Measurements from ENCODE around the gene LCNL1.

The LCNL1 gene

DNA sequence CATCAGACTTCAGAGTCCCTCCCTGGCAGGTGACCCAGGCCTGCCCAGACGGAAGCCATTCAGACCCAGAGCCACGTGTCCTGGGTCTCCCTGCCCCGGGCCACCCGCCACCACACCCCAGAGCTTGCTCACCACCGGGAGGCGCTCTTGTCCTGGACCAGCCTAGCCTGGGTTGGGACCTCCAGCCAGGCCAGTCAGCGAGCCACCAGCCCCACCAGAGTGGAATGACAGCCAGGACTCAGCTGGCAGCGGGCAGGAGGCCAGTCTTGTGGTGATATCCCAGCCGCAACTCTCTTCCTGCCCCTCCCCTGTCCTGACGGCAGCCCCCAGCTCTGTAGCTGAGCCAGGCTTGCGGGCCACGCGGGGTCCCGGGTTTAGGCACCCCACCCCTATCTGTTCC, 7.1 kb upstream of the LCNL1 start:
- peak; percentile 62 for DNase-seq (ENCODE audit: low spot score)

- DNase-seq (ENCODE audit: low spot score), result no peak
Observed at GRCh38 chr9:136977223-136977622, 5.6 kb upstream of the LCNL1 start, which contains the start of gene PTGDS. TSS of gene PTGDS (plus strand) at chr9:136977504. CDS start at chr9:136977579, 75 bp downstream.

DNA sequence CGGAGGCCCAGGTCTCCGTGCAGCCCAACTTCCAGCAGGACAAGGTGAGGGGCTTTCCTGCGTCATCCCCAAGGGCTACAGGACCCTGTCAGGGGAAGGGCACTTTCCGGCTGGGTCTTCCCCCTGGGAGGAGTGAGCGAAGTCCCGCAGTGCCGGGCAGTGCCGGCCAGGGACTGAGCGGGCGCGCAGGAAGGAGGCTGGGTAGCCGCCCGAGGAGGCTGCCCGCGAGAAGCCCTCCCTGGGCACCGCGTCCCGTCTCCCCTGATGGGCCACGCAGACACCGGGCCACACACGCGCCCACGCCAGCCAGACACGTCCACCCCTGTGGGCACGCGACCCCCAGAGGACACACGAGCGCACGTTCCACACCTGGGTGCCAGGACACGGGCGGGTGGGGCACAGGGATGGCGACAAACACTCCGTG, 5.1 kb upstream of the LCNL1 start:
- no peak for DNase-seq (ENCODE audit: low spot score)

GRCh38 chr9:136978073-136978864, 4.5 kb upstream of the LCNL1 start:
- peak; percentile 97 for DNase-seq (ENCODE audit: low spot score)

DNA sequence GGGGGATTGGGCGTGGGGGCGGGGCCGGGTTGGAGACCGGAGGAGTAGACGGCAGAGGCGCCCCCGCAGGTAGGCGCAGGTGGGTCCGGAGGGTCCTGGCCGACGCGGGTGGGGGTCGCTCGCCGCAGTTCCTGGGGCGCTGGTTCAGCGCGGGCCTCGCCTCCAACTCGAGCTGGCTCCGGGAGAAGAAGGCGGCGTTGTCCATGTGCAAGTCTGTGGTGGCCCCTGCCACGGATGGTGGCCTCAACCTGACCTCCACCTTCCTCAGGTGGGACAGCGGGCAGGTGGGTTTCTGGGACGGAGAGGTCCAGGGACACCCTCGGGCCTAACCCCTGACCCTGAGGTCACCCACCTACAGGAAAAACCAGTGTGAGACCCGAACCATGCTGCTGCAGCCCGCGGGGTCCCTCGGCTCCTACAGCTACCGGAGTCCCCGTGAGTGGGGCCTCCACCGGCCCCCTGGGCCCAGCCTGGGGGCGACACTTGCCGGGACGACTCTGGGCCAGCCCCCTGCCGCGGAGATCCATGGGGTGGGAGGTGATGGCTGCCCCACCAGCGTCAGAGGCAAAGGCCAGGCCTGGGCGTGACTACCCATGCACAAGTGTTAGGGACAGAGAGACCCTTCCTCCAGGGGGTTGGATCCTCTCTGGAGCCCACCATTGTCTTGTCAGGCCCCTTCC, 3.8 kb upstream of the LCNL1 start:
- no peak for DNase-seq (ENCODE audit: low spot score)

GRCh38 chr9:136979769-136980587, 2.8 kb upstream of the LCNL1 start:
- no peak for DNase-seq (ENCODE audit: low spot score)

GRCh38 chr9:136980669-136981478, 1.9 kb upstream of the LCNL1 start:
- DNase-seq (ENCODE audit: low spot score), result no peak

- DNase-seq (ENCODE audit: low spot score), result peak; percentile 35
Observed at GRCh38 chr9:136981588-136982231, 1.1 kb upstream of the LCNL1 start.

GRCh38 chr9:136983167-136983566, 374 bp downstream of the LCNL1 start:
- no peak for DNase-seq (ENCODE audit: low spot score)

- no peak for DNase-seq (ENCODE audit: low spot score)
Observed at GRCh38 chr9:136983656-136984314, 992 bp downstream of the LCNL1 start.

DNA sequence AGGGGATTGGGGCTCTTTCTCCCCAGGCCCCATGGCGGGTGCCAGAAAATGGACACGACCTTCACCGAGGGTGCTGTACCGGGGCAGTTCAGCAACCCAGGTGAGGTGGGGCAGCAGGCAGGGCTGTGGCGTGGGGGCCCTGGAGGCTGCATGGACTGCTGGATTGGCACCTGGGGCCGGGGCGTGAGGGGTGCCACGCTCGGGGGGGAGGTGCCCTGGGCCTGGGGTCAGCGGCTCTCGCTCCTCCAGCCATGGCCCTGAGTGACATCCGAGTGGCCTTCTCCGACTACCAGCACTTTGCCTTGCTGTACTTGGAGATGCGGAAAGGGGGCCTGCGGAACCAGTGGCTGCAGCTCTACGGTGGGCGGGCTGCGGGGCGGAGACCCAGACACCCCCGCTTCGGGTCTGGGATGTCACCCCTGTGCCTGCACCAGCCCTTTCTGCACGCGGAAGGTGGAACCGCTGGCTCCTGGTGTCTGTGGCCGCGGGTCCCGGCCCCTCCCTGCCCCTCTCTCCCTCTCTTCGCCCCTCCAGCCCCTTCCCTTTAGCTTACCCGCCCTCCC, 1.8 kb downstream of the LCNL1 start:
- no peak for DNase-seq (ENCODE audit: low spot score)

DNA sequence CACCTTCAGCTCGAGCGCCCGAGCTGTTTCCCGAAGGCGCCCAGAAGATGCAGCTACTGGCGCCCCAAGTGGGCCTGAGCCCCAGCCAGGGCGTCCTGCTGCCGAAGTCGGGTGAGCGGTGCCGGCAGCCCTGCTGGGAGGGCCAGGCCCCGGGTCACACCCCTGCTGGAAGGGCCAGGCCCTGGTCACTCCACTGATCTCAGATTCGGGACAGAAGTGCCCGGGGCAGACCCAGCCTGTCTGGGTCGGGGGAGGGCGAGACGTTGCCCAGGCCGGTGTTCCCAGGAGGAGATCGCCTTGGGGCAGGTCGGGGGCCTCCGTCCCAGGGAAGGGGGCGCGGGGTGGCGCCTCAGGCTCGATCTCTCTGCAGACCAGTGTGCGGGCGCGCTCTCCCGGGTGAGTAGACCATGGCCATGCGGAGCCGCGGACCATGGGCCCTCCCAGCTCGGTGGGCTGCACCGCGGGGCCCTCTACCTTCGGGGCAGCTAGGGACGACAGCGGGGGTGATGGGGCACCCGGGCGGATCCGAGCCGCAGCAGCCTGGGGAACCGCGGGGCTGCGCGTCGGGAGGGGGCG, 2.3 kb downstream of the LCNL1 start:
- DNase-seq (ENCODE audit: low spot score), result no peak

- no peak for DNase-seq (ENCODE audit: low spot score)
Observed at GRCh38 chr9:136985853-136986252, 3.1 kb downstream of the LCNL1 start.

GRCh38 chr9:136988872-136989271, 6.1 kb downstream of the LCNL1 start:
- DNase-seq (ENCODE audit: low spot score), result no peak

- DNase-seq (ENCODE audit: low spot score), result no peak
Observed at GRCh38 chr9:136990242-136990911, 7.6 kb downstream of the LCNL1 start.

- DNase-seq (ENCODE audit: low spot score), result peak; percentile 98
Observed at GRCh38 chr9:136991993-136992818, 9.4 kb downstream of the LCNL1 start, which contains the start of gene PAXX. TSS of gene PAXX (plus strand) at chr9:136992422. CDS start at chr9:136992444, 22 bp downstream.

- no peak for DNase-seq (ENCODE audit: low spot score)
Observed at GRCh38 chr9:136992819-136993369, 10.1 kb downstream of the LCNL1 start.

All from AG08395 (cell line).